GM12874 (cell line): Measurements from ENCODE around the gene PIP4K2C.

Experiments
- CTCF ChIP-seq: IDR thresholded peaks from 2 replicates; pipeline ENCODE4 v1.5.1; 2011; ENCODE audit warnings: low read depth, mild to moderate bottlenecking, control low read depth, low read length, moderate library complexity; ENCODE audit not compliant: insufficient read depth

PIP4K2C gene

GRCh38 chr12:57563358-57563757 lies 27.6 kb upstream of the PIP4K2C start:
- no peak for TF ChIP-seq CTCF

- no peak for TF ChIP-seq CTCF
These were observed 26.7 kb upstream of the PIP4K2C start for GRCh38 chr12:57564178-57564740.

- no peak for TF ChIP-seq CTCF
These were observed 22.2 kb upstream of the PIP4K2C start for GRCh38 chr12:57568838-57569237.

DNA sequence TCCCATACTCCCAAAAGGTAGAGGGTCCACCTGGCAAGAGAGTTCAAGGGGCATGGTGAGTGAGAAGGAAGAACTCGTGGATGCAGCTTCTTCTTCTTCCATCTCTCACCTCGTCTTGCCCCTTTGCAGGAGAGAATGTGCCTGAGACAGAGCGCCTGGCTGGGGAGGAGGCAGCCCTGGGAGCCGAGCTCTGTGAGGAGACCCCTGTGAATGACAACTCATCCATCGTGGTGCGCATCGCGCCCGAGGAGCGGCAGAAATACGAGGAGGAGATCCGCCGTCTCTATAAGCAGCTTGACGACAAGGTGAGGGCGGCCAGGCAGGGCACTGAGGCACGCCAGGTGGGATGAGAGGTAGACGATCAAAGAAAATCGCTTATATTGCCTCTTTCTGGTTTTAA lies 21.1 kb upstream of the PIP4K2C start:
- no peak for TF ChIP-seq CTCF

DNA sequence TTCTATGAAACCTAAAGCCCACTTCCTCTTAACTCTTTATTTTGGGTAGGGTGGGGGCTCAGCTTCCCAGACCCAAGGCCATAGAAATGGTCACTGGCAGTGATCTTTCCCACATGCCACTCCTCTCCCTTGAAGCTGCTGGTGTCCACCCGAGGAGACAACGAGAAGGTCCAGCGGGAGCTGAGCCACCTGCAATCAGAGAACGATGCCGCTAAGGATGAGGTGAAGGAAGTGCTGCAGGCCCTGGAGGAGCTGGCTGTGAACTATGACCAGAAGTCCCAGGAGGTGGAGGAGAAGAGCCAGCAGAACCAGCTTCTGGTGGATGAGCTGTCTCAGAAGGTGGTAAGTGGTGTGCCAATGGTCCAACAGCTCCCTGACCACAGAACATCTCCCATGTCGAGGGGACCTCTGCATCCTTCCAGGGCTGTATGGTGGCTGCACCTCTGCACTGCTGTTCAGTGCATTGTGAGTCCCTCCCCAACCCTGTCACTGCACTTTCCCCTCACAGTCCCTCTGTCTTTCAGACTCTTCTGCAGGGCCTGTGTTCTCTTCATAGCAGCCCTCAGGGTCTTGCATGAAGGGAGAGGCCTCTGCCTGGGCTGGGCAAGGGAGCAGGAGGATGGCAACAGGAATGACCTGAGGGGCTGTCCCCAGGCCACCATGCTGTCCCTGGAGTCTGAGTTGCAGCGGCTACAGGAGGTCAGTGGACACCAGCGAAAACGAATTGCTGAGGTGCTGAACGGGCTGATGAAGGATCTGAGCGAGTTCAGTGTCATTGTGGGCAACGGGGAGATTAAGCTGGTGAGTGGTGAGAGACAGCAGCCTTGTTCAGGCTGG lies 18.8 kb upstream of the PIP4K2C start:
- no peak for TF ChIP-seq CTCF

DNA sequence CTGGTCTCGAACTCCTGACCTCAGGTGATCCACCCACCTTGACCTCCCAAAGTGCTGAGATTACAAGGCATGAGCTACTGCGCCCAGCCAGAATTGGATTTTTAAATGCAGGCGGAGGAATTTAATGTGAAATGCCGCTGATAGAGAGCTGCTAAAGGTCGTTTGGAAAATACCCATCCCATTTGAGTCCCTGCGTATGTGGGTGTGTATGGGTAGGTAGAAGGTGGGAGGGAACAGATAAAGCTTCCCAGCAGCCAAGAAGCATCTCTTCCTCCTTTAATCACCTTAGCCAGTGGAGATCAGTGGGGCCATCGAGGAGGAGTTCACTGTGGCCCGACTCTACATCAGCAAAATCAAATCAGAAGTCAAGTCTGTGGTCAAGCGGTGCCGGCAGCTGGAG lies 16.2 kb upstream of the PIP4K2C start:
- no peak for TF ChIP-seq CTCF

- no peak for TF ChIP-seq CTCF
These were observed 15.0 kb upstream of the PIP4K2C start for GRCh38 chr12:57575771-57576612.
